Measurements from ENCODE around the gene ATP6V0A4.
"Not testable (repeated sequence)": the region's sequence is repeated elsewhere in the genome, so short reads cannot be mapped to it uniquely, and the experiment has no call there.

The ATP6V0A4 gene

GRCh38 chr7:138697535-138698182, 100.3 kb downstream of the ATP6V0A4 start:
- DNase-seq, result no peak

DNA sequence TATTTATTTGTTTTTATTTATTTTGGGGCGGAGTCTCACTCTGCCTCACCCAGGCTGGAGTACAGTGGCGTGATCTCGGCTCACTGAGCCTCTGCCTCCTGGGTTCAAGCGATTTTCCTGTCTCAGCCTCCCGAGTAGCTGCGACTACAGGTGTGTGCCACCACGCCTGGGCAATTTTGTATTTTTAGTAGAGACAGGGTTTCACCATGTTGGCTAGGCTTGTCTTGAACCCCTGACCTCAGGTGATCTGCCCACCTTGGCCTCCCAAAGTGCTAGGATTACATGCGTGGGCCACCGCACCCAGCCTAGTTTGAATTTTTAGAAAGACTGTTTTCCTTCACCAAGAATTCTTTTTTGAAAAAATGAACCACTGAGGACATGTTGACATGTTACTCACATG, 102.2 kb downstream of the ATP6V0A4 start:
- not testable (repeated sequence) for DNase-seq

- no peak for DNase-seq
Measured at GRCh38 chr7:138695106-138695505, 102.9 kb downstream of the ATP6V0A4 start.

- DNase-seq, result no peak
Measured at GRCh38 chr7:138691178-138691577, 106.8 kb downstream of the ATP6V0A4 start.

DNA sequence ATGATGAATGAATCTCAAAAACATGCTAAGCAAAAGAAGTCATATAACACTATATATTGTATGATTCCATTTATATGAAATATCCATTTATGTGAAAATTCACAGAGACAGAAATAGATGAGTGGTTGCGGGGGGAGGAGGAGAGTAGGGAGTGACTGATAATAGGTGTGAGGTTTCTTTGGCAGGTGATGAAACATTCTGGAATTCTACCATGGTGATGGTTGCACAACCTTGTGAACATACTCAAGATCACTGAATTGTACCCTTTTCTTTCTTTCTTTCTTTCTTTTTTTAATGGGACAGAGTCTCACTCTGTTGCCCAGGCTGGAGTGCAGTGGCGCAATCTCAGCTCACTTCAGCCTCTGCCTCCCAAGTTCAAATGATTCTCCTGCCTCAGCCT, 107.5 kb downstream of the ATP6V0A4 start:
- DNase-seq, result no peak

DNA sequence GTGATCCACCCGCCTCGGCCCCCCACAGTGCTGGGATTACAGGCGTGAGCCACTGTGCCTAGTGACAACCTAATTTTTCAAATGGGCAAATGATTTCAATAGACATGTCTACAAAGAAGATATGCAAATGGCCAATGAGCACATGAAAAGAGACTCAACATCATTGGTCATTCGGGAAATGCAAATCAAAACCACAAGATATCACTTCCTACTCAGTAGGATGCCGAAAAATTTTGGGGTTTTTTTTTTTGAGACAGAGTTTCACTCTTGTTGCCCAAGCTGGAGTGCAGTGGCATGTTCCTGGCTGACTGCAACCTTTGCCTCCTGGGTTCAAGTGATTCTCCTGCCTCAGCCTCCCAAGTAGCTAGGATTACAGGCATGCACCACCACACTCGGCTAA, 110.0 kb downstream of the ATP6V0A4 start:
- not testable (repeated sequence) for DNase-seq

DNA sequence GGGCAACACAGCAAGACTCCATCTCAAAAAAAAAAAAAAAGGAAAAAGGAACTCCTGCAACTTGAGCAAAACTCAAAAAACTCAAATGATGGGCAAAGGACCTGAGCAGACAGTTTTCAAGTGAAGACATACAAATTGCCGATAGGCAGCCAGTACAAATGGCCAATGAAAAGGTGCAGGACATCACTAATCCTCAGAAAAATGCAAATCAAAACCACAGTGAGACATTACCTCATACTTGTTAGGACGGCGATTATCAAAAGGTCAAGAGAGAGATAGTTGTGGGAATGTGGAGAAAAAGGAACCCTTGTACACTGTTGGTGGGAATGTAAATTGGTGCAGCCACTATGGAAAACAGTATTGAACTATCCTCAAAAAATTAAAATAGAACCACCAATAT, 113.7 kb downstream of the ATP6V0A4 start:
- no peak for DNase-seq

- DNase-seq, result no peak
Measured at GRCh38 chr7:138679793-138680192, 118.2 kb downstream of the ATP6V0A4 start.

GRCh38 chr7:138670594-138670993, 127.4 kb downstream of the ATP6V0A4 start:
- DNase-seq, result no peak

- no peak for DNase-seq
Measured at GRCh38 chr7:138669364-138669763, 128.6 kb downstream of the ATP6V0A4 start.

GRCh38 chr7:138668946-138669345, 129.1 kb downstream of the ATP6V0A4 start:
- no peak for DNase-seq

DNA sequence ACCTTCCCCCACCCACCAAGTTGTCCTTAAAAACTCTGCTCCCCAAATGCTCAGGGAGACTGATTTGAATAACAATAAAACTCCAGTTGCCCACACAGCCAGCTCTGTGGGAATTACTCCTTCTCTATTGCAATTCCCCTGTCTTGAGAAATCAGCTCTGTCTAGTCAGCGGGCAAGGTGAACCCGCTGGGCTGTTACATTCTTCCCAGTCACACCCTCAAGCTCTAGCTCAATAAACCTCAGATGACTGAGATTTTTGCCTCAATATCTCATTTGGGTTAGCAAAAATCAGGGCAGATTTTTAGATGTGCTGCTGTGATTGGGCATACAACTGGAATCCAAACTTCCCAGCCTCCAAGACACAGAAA, 129.8 kb downstream of the ATP6V0A4 start:
- no peak for DNase-seq

- no peak for DNase-seq
Measured at GRCh38 chr7:138667535-138668228, 130.3 kb downstream of the ATP6V0A4 start.

DNA sequence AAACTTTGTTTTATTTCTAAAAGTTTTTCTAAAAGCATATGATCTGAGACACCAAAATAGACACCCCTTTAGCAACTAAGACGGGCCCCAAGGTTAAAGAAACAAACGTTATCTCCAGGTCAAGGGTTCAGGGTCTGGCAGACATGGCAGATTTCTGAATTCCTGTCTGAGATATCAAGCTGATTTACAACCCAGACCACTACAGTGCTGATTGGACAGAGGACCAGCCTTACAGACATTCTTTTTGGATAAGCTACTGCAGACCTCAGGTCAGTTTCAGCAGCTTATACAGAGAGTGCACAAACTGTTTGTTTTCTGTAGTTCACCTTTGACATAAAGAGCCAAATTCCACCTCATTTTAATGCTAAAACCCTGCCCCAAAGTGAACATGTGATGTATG, 131.6 kb downstream of the ATP6V0A4 start:
- DNase-seq, result no peak

- peak; percentile 42 for DNase-seq
Measured at GRCh38 chr7:138665669-138666140, 132.3 kb downstream of the ATP6V0A4 start.

- no peak for DNase-seq
Measured at GRCh38 chr7:138665249-138665648, 132.7 kb downstream of the ATP6V0A4 start.

- DNase-seq, result peak; percentile 10
Measured at GRCh38 chr7:138663725-138664710, 134.0 kb downstream of the ATP6V0A4 start.

- DNase-seq, result no peak
Measured at GRCh38 chr7:138662991-138663320, 135.0 kb downstream of the ATP6V0A4 start.

GRCh38 chr7:138662076-138662990, 135.7 kb downstream of the ATP6V0A4 start:
- DNase-seq, result no peak

DNA sequence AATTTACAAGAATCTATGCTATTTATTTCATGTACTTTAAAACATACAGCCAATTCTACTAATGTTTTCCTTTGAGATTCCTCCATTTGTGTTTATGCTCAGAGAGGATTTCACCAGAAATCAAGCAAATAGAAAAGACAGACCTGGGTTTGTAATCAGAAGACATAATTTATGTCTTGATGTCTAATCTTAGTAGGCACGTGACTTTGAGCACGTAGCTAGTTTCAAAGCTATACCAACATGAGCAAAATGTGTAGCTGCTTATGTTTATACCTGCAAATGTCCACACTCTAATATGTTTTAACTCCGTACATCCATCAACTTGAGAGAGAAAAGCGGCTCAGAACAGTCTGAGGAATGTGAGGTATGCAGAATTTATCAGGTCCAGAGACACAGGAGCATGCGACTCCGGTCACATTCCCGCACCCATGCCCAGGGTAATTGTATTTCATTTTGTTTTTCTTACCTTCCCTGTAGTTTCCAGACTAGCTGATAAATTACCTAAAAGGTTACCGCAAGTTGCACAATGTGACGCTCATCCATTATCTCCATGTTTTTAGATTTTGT, 136.8 kb downstream of the ATP6V0A4 start:
- no peak for DNase-seq

DNA sequence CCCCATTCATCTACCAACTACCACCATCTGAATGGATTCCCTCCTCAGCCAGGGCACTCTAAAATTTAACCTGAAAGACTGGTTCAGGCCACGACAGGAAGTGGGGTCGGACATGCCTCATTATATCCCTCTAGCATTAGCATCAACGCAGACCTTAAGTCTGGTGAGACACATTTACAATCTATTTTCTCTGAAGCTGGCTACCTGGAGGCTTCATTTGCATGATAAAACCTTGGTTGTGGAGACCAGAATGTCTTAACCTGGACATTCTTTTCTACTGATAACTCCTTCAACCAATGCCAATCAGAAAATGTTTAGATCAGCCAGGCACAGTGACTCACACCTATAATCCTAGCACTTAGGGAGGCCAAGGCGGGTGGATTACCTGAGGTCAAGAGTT, 139.1 kb downstream of the ATP6V0A4 start:
- no peak for DNase-seq

- DNase-seq, result no peak
Measured at GRCh38 chr7:138657854-138658386, 140.1 kb downstream of the ATP6V0A4 start.

Data from midbrain (tissue), 1 donor.